GM12878 (cell line): ENCODE results near the gene PNPLA8.

ENCODE experiments used
- BCL11A ChIP-seq: IDR thresholded peaks from 2 replicates; pipeline ENCODE4 v1.6.1; 2011; ENCODE audit warnings: low read depth, low read length
- BMI1 ChIP-seq: fragments of 450-650 bp; IDR thresholded peaks from 2 replicates; pipeline ENCODE4 v1.6.1; 2016; ENCODE audit warnings: mild to moderate bottlenecking, moderate library complexity, borderline replicate concordance
- CTCF ChIP-seq, 3 experiments: IDR thresholded peaks in 2 of 3; conservative IDR thresholded peaks in 1 of 3; 2 replicates each; pipeline ENCODE4 v1.5.1; 2011; ENCODE audit warnings: low read depth in 3 of 3, low read length in 3 of 3, mild to moderate bottlenecking in 3 of 3, control low read depth in 2 of 3, moderate library complexity in 2 of 3, inconsistent platforms in 1 of 3, mixed read lengths in 1 of 3; ENCODE audit not compliant: control insufficient read depth in 2 of 3, insufficient read depth in 1 of 3; ENCODE audit errors: extremely low read depth in 1 of 3
- EP300 ChIP-seq, 2 experiments: fragments of 150-350 bp in 1 of 2; IDR thresholded peaks; 2 replicates each; pipeline ENCODE4 v1.6.1; 2011 to 2012; ENCODE audit warnings: low read depth in 2 of 2, low read length in 2 of 2, borderline replicate concordance in 1 of 2, improper control_type of control experiment in 1 of 2, inconsistent platforms in 1 of 2; ENCODE audit not compliant: control insufficient read depth in 1 of 2
- EZH2 ChIP-seq: IDR thresholded peaks from 2 replicates; pipeline ENCODE4 v1.6.1; 2012; ENCODE audit warnings: low read depth, mild to moderate bottlenecking, control low read depth, inconsistent platforms, low read length, borderline replicate concordance; ENCODE audit not compliant: control insufficient read depth
- IRF4 ChIP-seq: IDR thresholded peaks from 2 replicates; pipeline ENCODE4 v1.6.1; 2011; ENCODE audit warnings: low read depth, low read length
- JUND ChIP-seq: IDR thresholded peaks from 2 replicates; pipeline ENCODE4 v1.6.1; 2012; ENCODE audit warnings: low read depth, mild to moderate bottlenecking, low read length, improper control_type of control experiment, moderate library complexity
- KDM1A ChIP-seq: fragments of 200-600 bp; sonication (generic); IDR thresholded peaks from 2 replicates; pipeline ENCODE4 v1.6.1; 2016; ENCODE audit warnings: borderline replicate concordance
- POLR2A ChIP-seq: IDR thresholded peaks from 2 replicates; pipeline ENCODE4 v1.6.1; 2011; ENCODE audit warnings: low read depth, mild to moderate bottlenecking, low read length
- RFX5 ChIP-seq: IDR thresholded peaks from 2 replicates; pipeline ENCODE4 v1.6.1; 2011; ENCODE audit warnings: low read depth, low read length, improper control_type of control experiment
- ZBTB33 ChIP-seq: fragments of 450-650 bp; IDR thresholded peaks from 2 replicates; pipeline ENCODE4 v1.6.1; 2017; ENCODE audit warnings: mild to moderate bottlenecking
- ZNF687 ChIP-seq: fragments of 450-650 bp; IDR thresholded peaks from 2 replicates; pipeline ENCODE4 v1.6.1; 2017; ENCODE audit warnings: mild to moderate bottlenecking, moderate library complexity
- TF ChIP-seq, protein P1 (sequence below): IDR thresholded peaks from 2 replicates; pipeline ENCODE4 v1.6.1; 2011; ENCODE audit warnings: low read depth, mild to moderate bottlenecking, low read length, moderate library complexity, borderline replicate concordance; ENCODE audit errors: extremely low read depth

- no peak for TF ChIP-seq BCL11A
- no peak for TF ChIP-seq JUND
- TF ChIP-seq EZH2: no peak
- TF ChIP-seq ZNF687: no peak
- no peak for TF ChIP-seq EP300 (IDR thresholded peaks at IDR 0.05; ENCODE audit: borderline replicate concordance in 1 of 2, control insufficient read depth in 1 of 2, low read depth in 2 of 2, low read length in 2 of 2)
- no peak for TF ChIP-seq POLR2A
- no peak for TF ChIP-seq CTCF (IDR thresholded peaks at IDR 0.05 in 2 of 3, conservative IDR thresholded peaks at IDR 0.05 in 1 of 3; ENCODE audit: control insufficient read depth in 2 of 3, extremely low read depth in 1 of 3, insufficient read depth in 1 of 3, low read depth in 3 of 3, low read length in 3 of 3)
- no peak for TF ChIP-seq RFX5
- no peak for TF ChIP-seq KDM1A
- TF ChIP-seq ZBTB33: no peak
- TF ChIP-seq IRF4: no peak
- no peak for TF ChIP-seq BMI1
- TF ChIP-seq, protein P1, sequence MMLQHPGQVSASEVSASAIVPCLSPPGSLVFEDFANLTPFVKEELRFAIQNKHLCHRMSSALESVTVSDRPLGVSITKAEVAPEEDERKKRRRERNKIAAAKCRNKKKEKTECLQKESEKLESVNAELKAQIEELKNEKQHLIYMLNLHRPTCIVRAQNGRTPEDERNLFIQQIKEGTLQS: no peak
Observed at GRCh38 chr7:108424013-108424412, 101.9 kb downstream of the PNPLA8 start.
